Mammary epithelial cell (primary cell): ENCODE results near the gene SHKBP1.

Source experiments
- EZH2 ChIP-seq: IDR thresholded peaks from 2 replicates; pipeline ENCODE4 v1.6.1; 2012; ENCODE audit warnings: low read length, inconsistent platforms, borderline replicate concordance
- TF ChIP-seq, protein P1 (sequence below), 2 donors: IDR thresholded peaks in 1 of 2; conservative IDR thresholded peaks in 1 of 2; 2 replicates each; pipeline ENCODE4 v1.5.1; 2011 to 2012; ENCODE audit warnings: inconsistent platforms in 2 of 2, low read length in 2 of 2, mild to moderate bottlenecking in 2 of 2, control low read depth in 1 of 2, low read depth in 1 of 2; ENCODE audit not compliant: insufficient read depth in 1 of 2; ENCODE audit errors: extremely low read depth in 1 of 2

DNA sequence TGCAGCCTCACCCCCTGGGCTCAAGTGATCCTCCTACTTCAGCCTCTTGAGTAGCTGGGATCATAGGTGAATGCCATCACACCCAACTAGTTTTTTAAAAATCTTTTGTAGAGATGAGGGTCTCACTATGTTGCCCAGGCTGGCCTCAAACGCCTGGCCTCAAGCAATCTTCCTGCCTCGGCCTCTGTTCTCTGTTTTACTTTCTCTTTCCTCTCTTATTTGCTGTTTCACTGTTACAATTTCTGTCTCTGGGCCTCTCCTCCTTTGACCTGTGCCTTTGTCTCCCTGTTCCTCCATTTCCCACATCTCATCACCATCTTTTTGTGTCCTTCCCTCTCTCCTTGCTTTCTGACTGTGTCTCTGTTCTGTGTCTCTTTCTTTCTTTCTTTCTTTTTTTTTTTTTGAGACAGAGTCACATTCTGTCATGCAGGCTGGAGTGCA is 9.3 kb downstream of the SHKBP1 start:
- TF ChIP-seq EZH2, result no peak
- TF ChIP-seq, protein P1, sequence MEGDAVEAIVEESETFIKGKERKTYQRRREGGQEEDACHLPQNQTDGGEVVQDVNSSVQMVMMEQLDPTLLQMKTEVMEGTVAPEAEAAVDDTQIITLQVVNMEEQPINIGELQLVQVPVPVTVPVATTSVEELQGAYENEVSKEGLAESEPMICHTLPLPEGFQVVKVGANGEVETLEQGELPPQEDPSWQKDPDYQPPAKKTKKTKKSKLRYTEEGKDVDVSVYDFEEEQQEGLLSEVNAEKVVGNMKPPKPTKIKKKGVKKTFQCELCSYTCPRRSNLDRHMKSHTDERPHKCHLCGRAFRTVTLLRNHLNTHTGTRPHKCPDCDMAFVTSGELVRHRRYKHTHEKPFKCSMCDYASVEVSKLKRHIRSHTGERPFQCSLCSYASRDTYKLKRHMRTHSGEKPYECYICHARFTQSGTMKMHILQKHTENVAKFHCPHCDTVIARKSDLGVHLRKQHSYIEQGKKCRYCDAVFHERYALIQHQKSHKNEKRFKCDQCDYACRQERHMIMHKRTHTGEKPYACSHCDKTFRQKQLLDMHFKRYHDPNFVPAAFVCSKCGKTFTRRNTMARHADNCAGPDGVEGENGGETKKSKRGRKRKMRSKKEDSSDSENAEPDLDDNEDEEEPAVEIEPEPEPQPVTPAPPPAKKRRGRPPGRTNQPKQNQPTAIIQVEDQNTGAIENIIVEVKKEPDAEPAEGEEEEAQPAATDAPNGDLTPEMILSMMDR (conservative IDR thresholded peaks at IDR 0.05 in 1 of 2, IDR thresholded peaks at IDR 0.05 in 1 of 2; ENCODE audit: extremely low read depth in 1 of 2, insufficient read depth in 1 of 2, low read depth in 1 of 2, low read length in 2 of 2), result no peak
